Right lobe of liver (tissue), 6 donors: ENCODE results near the gene CAMK4. TPM values are rescaled to one million over a fixed set of nuclear protein-coding genes. Genes with fewer than 3 reads are reported as not detected.

Experiments used
- ATAC-seq, 4 donors: fragments of 200-7000 bp; cut with Tn5 transposase; one replicate each; pipeline ENCODE4 v1.9.1; 2020; ENCODE audit warnings: mild to moderate bottlenecking in 4 of 4, moderate library complexity in 4 of 4
- DNase-seq, 3 donors: peaks; one replicate each; pipeline ENCODE4 v3.0.0-alpha.2; 2020
- H3K27ac ChIP-seq, 3 donors: fragments of 200-600 bp; one replicate each; pipeline ENCODE4 v1.8.0; 2022
- H3K27me3 ChIP-seq, 2 donors: fragments of 200-600 bp; one replicate each; pipeline ENCODE4 v1.8.0; 2022
- H3K36me3 ChIP-seq, 4 donors: fragments of 200-600 bp; sonication (generic) in 1 of 4; one replicate each; pipeline versions ENCODE4 v1.5.1 to v1.8.0; 2017 to 2022; ENCODE audit warnings: control low read depth in 1 of 4
- H3K4me1 ChIP-seq, 4 donors: fragments of 200-600 bp; sonication (generic) in 1 of 4; one replicate each; pipeline versions ENCODE4 v1.5.1 to v1.8.0; 2017 to 2022; ENCODE audit warnings: control low read depth in 1 of 4
- H3K4me3 ChIP-seq, 3 donors: fragments of 200-600 bp; one replicate each; pipeline ENCODE4 v1.8.0; 2022
- H3K9me3 ChIP-seq, 4 donors: fragments of 200-600 bp; sonication (generic) in 1 of 4; one replicate each; pipeline versions ENCODE4 v1.5.1 to v1.8.0; 2017 to 2022; ENCODE audit warnings: control low read depth in 1 of 4
- CTCF ChIP-seq, 4 donors: fragments of 200-600 bp in 3 of 4; fragments of 450-650 bp in 1 of 4; IDR thresholded peaks; one replicate each; pipeline versions ENCODE4 v1.5.1 to v1.8.0; 2016 to 2022; ENCODE audit warnings: antibody characterized with exemption in 4 of 4, mild to moderate bottlenecking in 2 of 4
- POLR2A ChIP-seq: fragments of 450-650 bp; IDR thresholded peaks from one replicate; pipeline ENCODE4 v1.6.1; 2017; ENCODE audit warnings: antibody characterized with exemption, mild to moderate bottlenecking
- WGBS: methylation state at CpG from one replicate; pipeline ENCODE4 v1.1.6; 2018; ENCODE audit warnings: low coverage, low lambda C conversion rate; ENCODE audit not compliant: insufficient coverage; ENCODE audit errors: missing lambda C conversion rate; 5-methylcytosine and 5-hydroxymethylcytosine counted together
- intact Hi-C, 2 donors: fragments of 100-400 bp; cut with DNase I; formaldehyde crosslinking; loops; one replicate each; pipeline versions ENCODE4 v1.11.2 to v1.14.1; 2022
- total RNA-seq, 6 experiments: library from RNA; depleted of rRNA in 2 of 6; stranded (reverse); fragments of >200 nt in 2 of 6; fragmentation: NEBNext Ultra II Directional in 3 of 6; extraction: Animal tissue kit (Norgen Biotek cat#: 25700) in 3 of 6; gene quantifications; one replicate each; pipeline versions ENCODE4 v1.1.0 to v1.2.4, GENCODE V29; 2016 to 2023
- donor health status: DM: no; HTN: yes; CAD: no.
- donor health status: DM: no; HTN: no; CAD: no.
- donor health status: DM: no; HTN: no; CAD: no.
- donor health status: DM: no; HTN: yes; CAD: no.
- donor health status: DM: no; HTN: yes; CAD: no.

CAMK4 gene
- total RNA-seq, 6 experiments from 2014 or later, result 0.81 to 4.3 (median 1.3) TPM

GRCh38 chr5:111234125-111234524 lies 9.9 kb downstream of the CAMK4 start:
- H3K36me3 ChIP-seq, result no peaks in the 10 kb centered on the region
- no peak overlapping the region for H3K27ac ChIP-seq
- DNase-seq, result no peak
- no peak for ATAC-seq
- intact Hi-C loops, result no loop called here
- H3K9me3 ChIP-seq, result no peaks in the 10 kb centered on the region
- TF ChIP-seq POLR2A (no peak), CTCF (IDR thresholded peaks at IDR 0.05) (no peak)
- H3K4me1 ChIP-seq, result no peaks in the 10 kb centered on the region
- no peak overlapping the region for H3K4me3 ChIP-seq
- no peaks in the 10 kb centered on the region for H3K27me3 ChIP-seq
- WGBS, result 44% methylated on average over 2 of the region's 2 CpGs

- Histone ChIP-seq H3K9me3 (no peaks in the 10 kb centered on the region), H3K4me3 (no peak overlapping the region), H3K36me3 (no peaks in the 10 kb centered on the region), H3K27me3 (no peaks in the 10 kb centered on the region), H3K4me1 (no peaks in the 10 kb centered on the region), H3K27ac (no peak overlapping the region)
- WGBS, result 79% methylated on average over 2 of the region's 5 CpGs
- no peak for ATAC-seq
- TF ChIP-seq POLR2A (no peak), CTCF (IDR thresholded peaks at IDR 0.05) (no peak)
- intact Hi-C loops, result no loop called here
- no peak for DNase-seq
Observed at GRCh38 chr5:111235635-111236034, 11.5 kb downstream of the CAMK4 start.

- intact Hi-C loops, result no loop called here
- Histone ChIP-seq H3K4me3 (no peak overlapping the region), H3K4me1 (no peaks in the 10 kb centered on the region), H3K27me3 (no peaks in the 10 kb centered on the region), H3K36me3 (no peaks in the 10 kb centered on the region), H3K9me3 (no peaks in the 10 kb centered on the region), H3K27ac (no peak overlapping the region)
- TF ChIP-seq POLR2A, result no peak
- no peak for TF ChIP-seq CTCF (IDR thresholded peaks at IDR 0.05)
- ATAC-seq (no peak), DNase-seq (no peak)
- 21% methylated on average over 2 of the region's 2 CpGs for WGBS
Observed at GRCh38 chr5:111236348-111236747, 12.2 kb downstream of the CAMK4 start.

- intact Hi-C loops, result no loop called here
- no peak overlapping the region for H3K27ac ChIP-seq
- H3K4me1 ChIP-seq, result no peaks in the 10 kb centered on the region
- H3K27me3 ChIP-seq, result no peaks in the 10 kb centered on the region
- no peak overlapping the region for H3K4me3 ChIP-seq
- H3K9me3 ChIP-seq, result no peaks in the 10 kb centered on the region
- no peak for TF ChIP-seq POLR2A
- no peak for TF ChIP-seq CTCF (IDR thresholded peaks at IDR 0.05)
- 86% methylated on average over 4 of the region's 4 CpGs for whole genome bisulfite sequencing
- ATAC-seq (no peak), DNase-seq (no peak)
- no peaks in the 10 kb centered on the region for H3K36me3 ChIP-seq
Observed at GRCh38 chr5:111236995-111237394, 12.8 kb downstream of the CAMK4 start.

- Histone ChIP-seq H3K27me3 (no peaks in the 10 kb centered on the region), H3K4me1 (no peaks in the 10 kb centered on the region), H3K36me3 (no peaks in the 10 kb centered on the region), H3K27ac (no peak overlapping the region), H3K9me3 (no peaks in the 10 kb centered on the region), H3K4me3 (no peak overlapping the region)
- DNase-seq (no peak), ATAC-seq (no peak)
- intact Hi-C loops, result no loop called here
- no peak for TF ChIP-seq CTCF (IDR thresholded peaks at IDR 0.05)
- no peak for TF ChIP-seq POLR2A
Observed at GRCh38 chr5:111237470-111237869, 13.3 kb downstream of the CAMK4 start.
